K562 (cell line): Measurements from ENCODE around the gene WDR46. TPM values are rescaled to one million over a fixed set of nuclear protein-coding genes. Genes with fewer than 3 reads are reported as not detected.

Experiments
- ADNP ChIP-seq: fragments of 200-800 bp; sonication (Bioruptor generic); IDR thresholded peaks from 2 replicates; pipeline ENCODE4 v1.6.1; 2016; ENCODE audit warnings: missing genetic modification characterization, missing compliant biosample characterization
- BCLAF1 ChIP-seq, 2 experiments: fragments of 450-650 bp in 1 of 2; IDR thresholded peaks; 2 replicates each; pipeline ENCODE4 v1.6.1; 2011 to 2017; ENCODE audit warnings: low read depth in 2 of 2, antibody characterized with exemption in 1 of 2, borderline replicate concordance in 1 of 2, low read length in 1 of 2, mild to moderate bottlenecking in 1 of 2, mixed read lengths in 1 of 2; ENCODE audit not compliant: control insufficient read depth in 1 of 2
- BHLHE40 ChIP-seq: IDR thresholded peaks from 2 replicates; pipeline ENCODE4 v1.6.1; 2011; ENCODE audit warnings: low read length, improper control_type of control experiment
- ELF1 ChIP-seq: fragments of 200-800 bp; sonication (Bioruptor generic); IDR thresholded peaks from 2 replicates; pipeline ENCODE4 v1.6.1; 2016; ENCODE audit warnings: missing genetic modification characterization, missing compliant biosample characterization
- FOXA1 ChIP-seq: fragments of 450-650 bp; IDR thresholded peaks from 2 replicates; pipeline ENCODE4 v1.6.1; 2016; ENCODE audit warnings: mild to moderate bottlenecking, borderline replicate concordance
- GABPB2 ChIP-seq: fragments of 250-450 bp; sonication (Bioruptor Pico); conservative IDR thresholded peaks from 2 replicates; pipeline ENCODE4 v1.5.1; 2021; ENCODE audit warnings: mild to moderate bottlenecking
- ILK ChIP-seq: fragments of 450-650 bp; IDR thresholded peaks from 2 replicates; pipeline ENCODE4 v1.6.1; 2016; ENCODE audit warnings: missing genetic modification characterization, low read depth, mild to moderate bottlenecking, missing compliant biosample characterization, moderate library complexity, borderline replicate concordance
- KAT7 ChIP-seq: sonication (generic); formaldehyde crosslinking; IDR thresholded peaks from 2 replicates; pipeline ENCODE4 v1.8.0; 2022; ENCODE audit warnings: missing genetic modification reagents, mild to moderate bottlenecking, borderline replicate concordance
- NRF1 ChIP-seq, 2 experiments: fragments of 450-650 bp; IDR thresholded peaks in 1 of 2; conservative IDR thresholded peaks in 1 of 2; 2 replicates each; pipeline ENCODE4 v1.6.1; 2014; ENCODE audit warnings: mild to moderate bottlenecking in 2 of 2
- SAFB ChIP-seq: fragments of 200-400 bp; formaldehyde crosslinking; IDR thresholded peaks from 2 replicates; pipeline ENCODE4 v1.6.1; 2017; ENCODE audit warnings: low read depth, low read length, borderline replicate concordance
- XRCC4 ChIP-seq: IDR thresholded peaks from one replicate; pipeline ENCODE4 v1.6.1; 2011; ENCODE audit not compliant: insufficient read depth, insufficient read length; ENCODE audit errors: extremely low read depth
- ZFP30 ChIP-seq: fragments of 250-450 bp; sonication (Bioruptor Pico); IDR thresholded peaks from 2 replicates; pipeline ENCODE4 v1.8.0; 2022; ENCODE audit warnings: moderate library complexity, mild to moderate bottlenecking, inconsistent platforms, borderline replicate concordance
- ZNF165 ChIP-seq: fragments of 250-450 bp; sonication (Bioruptor Pico); IDR thresholded peaks from 2 replicates; pipeline ENCODE4 v1.4.0; 2020; ENCODE audit warnings: borderline replicate concordance
- ZNF3 ChIP-seq: fragments of 250-450 bp; sonication (Bioruptor Pico); IDR thresholded peaks from 2 replicates; pipeline ENCODE4 v1.5.0; 2021; ENCODE audit warnings: mild to moderate bottlenecking, moderate library complexity
- ZNF551 ChIP-seq: fragments of 250-450 bp; sonication (Bioruptor Pico); IDR thresholded peaks from 2 replicates; pipeline ENCODE4 v1.5.0; 2021; ENCODE audit warnings: mild to moderate bottlenecking, moderate library complexity
- ZNF586 ChIP-seq: fragments of 450-650 bp; formaldehyde crosslinking; conservative IDR thresholded peaks from 2 replicates; pipeline ENCODE4 v1.4.0; 2020; ENCODE audit warnings: mild to moderate bottlenecking, moderate library complexity
- ZNF766 ChIP-seq: fragments of 200-800 bp; sonication (Bioruptor generic); conservative IDR thresholded peaks from 2 replicates; pipeline ENCODE4 v1.6.1; 2016; ENCODE audit warnings: missing genetic modification characterization, missing compliant biosample characterization
- polyA plus RNA-seq, 8 experiments: library from polyadenylated mRNA; depleted of rRNA in 4 of 8; stranded (reverse) in 5 of 8; unstranded in 3 of 8; fragments of >200 nt; fragmentation: Nextera tagmentation in 2 of 8; fragmentation: Illumina TruSeq in 1 of 8; extraction: Ambion mirVana in 2 of 8; extraction: Trizol in 1 of 8; gene quantifications; 2 replicates each; pipeline versions ENCODE4 v1.2.1 to v1.2.3, GENCODE V29; 2011 to 2014; ENCODE audit warnings: inconsistent platforms in 1 of 8, missing spikeins in 1 of 8
- total RNA-seq, 7 experiments: library from RNA; depleted of rRNA in 6 of 7; stranded (reverse); fragments of >200 nt in 6 of 7; fragmentation: Illumina TruSeq in 2 of 7; extraction: Trizol in 2 of 7; gene quantifications; 2 replicates each; pipeline versions ENCODE4 v1.2.1 to v1.2.3, GENCODE V29; 2011 to 2021; ENCODE audit warnings: low replicate concordance in 1 of 7
- TF ChIP-seq, protein P1 (sequence below): fragments of 450-650 bp; IDR thresholded peaks from 2 replicates; pipeline ENCODE4 v1.6.1; 2016; ENCODE audit warnings: antibody characterized with exemption
- TF ChIP-seq, protein P2 (sequence below): fragments of 200-800 bp; sonication (Bioruptor generic); IDR thresholded peaks from 2 replicates; pipeline ENCODE4 v1.6.1; 2017; ENCODE audit warnings: missing genetic modification characterization, missing compliant biosample characterization
- TF ChIP-seq, protein P3 (sequence below): fragments of 250-450 bp; sonication (Bioruptor Pico); IDR thresholded peaks from 2 replicates; pipeline ENCODE4 v1.8.0; 2022; ENCODE audit warnings: inconsistent platforms

WDR46 gene
- total and polyA plus RNA-seq, 9 of the 15 experiments (the other 6 are each of a cell fraction or from before 2014, with no cell fraction given) = 8.9 to 146 (median 93.1) TPM

- TF ChIP-seq ZNF165 (CRISPR knock-in tag) (no peak), ZFP30 (no peak), GABPB2 (CRISPR knock-in tag) (no peak), SAFB (no peak), XRCC4 (no peak), ZNF3 (CRISPR knock-in tag) (no peak), FOXA1 (no peak), ZNF766 (CRISPR knock-in tag) (no peak; the same call in 1 of the 2 replicates), ZNF586 (no peak), ELF1 (tag) (no peak), ADNP (tag) (no peak), BHLHE40 (peak; percentile 15; the same call in 1 of the 2 replicates), BCLAF1 (IDR thresholded peaks at IDR 0.05; ENCODE audit: borderline replicate concordance in 1 of 2, control insufficient read depth in 1 of 2, low read depth in 2 of 2, low read length in 1 of 2) (no peak), NRF1 (conservative IDR thresholded peaks at IDR 0.05 in 1 of 2, IDR thresholded peaks at IDR 0.05 in 1 of 2) (peak in 1 of 2 experiments; percentile 26; a peak in 1 of 4 replicates), ZNF551 (CRISPR knock-in tag) (no peak), KAT7 (no peak), ILK (tag) (no peak)
- TF ChIP-seq, protein P1, sequence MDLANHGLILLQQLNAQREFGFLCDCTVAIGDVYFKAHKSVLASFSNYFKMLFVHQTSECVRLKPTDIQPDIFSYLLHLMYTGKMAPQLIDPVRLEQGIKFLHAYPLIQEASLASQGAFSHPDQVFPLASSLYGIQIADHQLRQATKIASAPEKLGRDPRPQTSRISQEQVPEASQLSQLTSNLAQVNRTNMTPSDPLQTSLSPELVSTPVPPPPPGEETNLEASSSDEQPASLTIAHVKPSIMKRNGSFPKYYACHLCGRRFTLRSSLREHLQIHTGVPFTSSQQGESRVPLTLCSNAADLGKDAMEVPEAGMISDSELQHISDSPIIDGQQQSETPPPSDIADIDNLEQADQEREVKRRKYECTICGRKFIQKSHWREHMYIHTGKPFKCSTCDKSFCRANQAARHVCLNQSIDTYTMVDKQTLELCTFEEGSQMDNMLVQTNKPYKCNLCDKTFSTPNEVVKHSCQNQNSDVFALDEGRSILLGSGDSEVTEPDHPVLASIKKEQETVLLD = no peak
- TF ChIP-seq, protein P2, sequence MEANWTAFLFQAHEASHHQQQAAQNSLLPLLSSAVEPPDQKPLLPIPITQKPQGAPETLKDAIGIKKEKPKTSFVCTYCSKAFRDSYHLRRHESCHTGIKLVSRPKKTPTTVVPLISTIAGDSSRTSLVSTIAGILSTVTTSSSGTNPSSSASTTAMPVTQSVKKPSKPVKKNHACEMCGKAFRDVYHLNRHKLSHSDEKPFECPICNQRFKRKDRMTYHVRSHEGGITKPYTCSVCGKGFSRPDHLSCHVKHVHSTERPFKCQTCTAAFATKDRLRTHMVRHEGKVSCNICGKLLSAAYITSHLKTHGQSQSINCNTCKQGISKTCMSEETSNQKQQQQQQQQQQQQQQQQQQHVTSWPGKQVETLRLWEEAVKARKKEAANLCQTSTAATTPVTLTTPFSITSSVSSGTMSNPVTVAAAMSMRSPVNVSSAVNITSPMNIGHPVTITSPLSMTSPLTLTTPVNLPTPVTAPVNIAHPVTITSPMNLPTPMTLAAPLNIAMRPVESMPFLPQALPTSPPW (CRISPR knock-in tag) = peak; percentile 84
- TF ChIP-seq, protein P3, sequence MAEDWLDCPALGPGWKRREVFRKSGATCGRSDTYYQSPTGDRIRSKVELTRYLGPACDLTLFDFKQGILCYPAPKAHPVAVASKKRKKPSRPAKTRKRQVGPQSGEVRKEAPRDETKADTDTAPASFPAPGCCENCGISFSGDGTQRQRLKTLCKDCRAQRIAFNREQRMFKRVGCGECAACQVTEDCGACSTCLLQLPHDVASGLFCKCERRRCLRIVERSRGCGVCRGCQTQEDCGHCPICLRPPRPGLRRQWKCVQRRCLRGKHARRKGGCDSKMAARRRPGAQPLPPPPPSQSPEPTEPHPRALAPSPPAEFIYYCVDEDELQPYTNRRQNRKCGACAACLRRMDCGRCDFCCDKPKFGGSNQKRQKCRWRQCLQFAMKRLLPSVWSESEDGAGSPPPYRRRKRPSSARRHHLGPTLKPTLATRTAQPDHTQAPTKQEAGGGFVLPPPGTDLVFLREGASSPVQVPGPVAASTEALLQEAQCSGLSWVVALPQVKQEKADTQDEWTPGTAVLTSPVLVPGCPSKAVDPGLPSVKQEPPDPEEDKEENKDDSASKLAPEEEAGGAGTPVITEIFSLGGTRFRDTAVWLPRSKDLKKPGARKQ (CRISPR knock-in tag) = no peak
Measured at GRCh38 chr6:33312361-33313104, 23.5 kb upstream of the WDR46 start (continued).
